ENCODE results near the gene C8A. TPM values are rescaled to one million over a fixed set of nuclear protein-coding genes. Genes with fewer than 3 reads are reported as not detected.

C8A gene
- total RNA-seq, 2 donors from 2014 or later = not detected

DNA sequence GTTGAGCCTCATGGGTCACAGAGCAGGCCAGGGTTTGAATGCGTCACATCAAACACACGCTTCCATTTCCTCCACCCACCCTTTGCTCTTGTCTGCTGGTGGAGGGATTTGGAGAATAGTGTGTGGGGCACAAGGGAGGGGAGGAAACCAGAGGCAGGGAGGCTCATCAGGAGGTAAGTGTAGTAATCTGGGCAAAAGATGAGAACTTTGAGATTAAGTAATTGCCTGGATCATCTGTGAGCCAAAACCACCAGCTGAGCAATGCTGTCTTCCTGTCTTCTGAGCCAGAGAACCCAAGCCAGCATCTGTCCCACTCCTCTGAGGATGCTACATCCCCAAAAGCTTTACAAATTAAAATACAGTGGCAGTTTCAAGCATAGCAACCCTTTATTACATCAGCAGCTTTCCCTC, 66.0 kb downstream of the C8A start:
- H3K36me3 ChIP-seq (ENCODE audit: control insufficient read depth, insufficient read depth, low read length) = no peaks in the 10 kb centered on the region
- Mint-ChIP-seq H3K9me3 (peaks cover 6% of the 10 kb centered on the region), H3K4me3 (no peak overlapping the region), H3K27ac (no peak overlapping the region), H3K36me3 (ENCODE audit: low read depth) (no peaks in the 10 kb centered on the region), H3K4me1 (peaks cover 59% of the 10 kb centered on the region), H3K27me3 (ENCODE audit: insufficient read depth) (no peaks in the 10 kb centered on the region)
- peaks cover 9% of the 10 kb centered on the region for H3K9me3 ChIP-seq (ENCODE audit: control insufficient read depth, low read length)
- WGBS, 2 experiments (ENCODE audit: insufficient coverage in 1 of 2, insufficient read length in 1 of 2) = no CpG with 5 or more reads among the region's 2 CpGs
- H3K9ac ChIP-seq (ENCODE audit: extremely low read depth, low read length, poor library complexity, severe bottlenecking) = no peak overlapping the region
- DNase-seq = no peak
- TF ChIP-seq, protein P1, sequence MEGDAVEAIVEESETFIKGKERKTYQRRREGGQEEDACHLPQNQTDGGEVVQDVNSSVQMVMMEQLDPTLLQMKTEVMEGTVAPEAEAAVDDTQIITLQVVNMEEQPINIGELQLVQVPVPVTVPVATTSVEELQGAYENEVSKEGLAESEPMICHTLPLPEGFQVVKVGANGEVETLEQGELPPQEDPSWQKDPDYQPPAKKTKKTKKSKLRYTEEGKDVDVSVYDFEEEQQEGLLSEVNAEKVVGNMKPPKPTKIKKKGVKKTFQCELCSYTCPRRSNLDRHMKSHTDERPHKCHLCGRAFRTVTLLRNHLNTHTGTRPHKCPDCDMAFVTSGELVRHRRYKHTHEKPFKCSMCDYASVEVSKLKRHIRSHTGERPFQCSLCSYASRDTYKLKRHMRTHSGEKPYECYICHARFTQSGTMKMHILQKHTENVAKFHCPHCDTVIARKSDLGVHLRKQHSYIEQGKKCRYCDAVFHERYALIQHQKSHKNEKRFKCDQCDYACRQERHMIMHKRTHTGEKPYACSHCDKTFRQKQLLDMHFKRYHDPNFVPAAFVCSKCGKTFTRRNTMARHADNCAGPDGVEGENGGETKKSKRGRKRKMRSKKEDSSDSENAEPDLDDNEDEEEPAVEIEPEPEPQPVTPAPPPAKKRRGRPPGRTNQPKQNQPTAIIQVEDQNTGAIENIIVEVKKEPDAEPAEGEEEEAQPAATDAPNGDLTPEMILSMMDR (conservative IDR thresholded peaks at IDR 0.05) = no peak
- H3K27ac ChIP-seq (ENCODE audit: low read depth, low read length) = no peak overlapping the region
- no peaks in the 10 kb centered on the region for H3K27me3 ChIP-seq (ENCODE audit: control insufficient read depth, insufficient read depth, low read length, poor library complexity, severe bottlenecking)
- no peak overlapping the region for H3K4me3 ChIP-seq (ENCODE audit: low read length)
- peaks cover 20% of the 10 kb centered on the region for H3K4me1 ChIP-seq (ENCODE audit: control insufficient read depth, insufficient read depth, low read length)

DNA sequence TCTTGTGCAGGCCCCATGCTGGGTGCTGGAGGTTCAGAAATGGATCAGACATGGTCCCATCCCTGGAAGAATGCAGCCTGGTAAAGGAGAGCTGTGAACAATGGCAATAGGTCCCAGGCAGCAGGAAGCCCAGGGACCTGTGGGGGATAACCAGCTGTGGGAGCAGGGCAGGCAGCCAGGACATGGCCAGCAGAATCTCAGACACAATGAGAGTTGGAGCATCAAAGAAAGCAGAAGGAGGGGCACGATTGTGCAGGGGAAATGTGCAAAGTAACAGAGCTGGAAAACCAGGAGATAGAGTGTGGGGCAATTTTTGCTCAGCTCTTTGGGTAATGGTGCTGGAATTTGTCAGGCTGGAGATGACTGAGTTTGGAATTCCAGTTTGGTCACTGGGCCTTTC, 66.9 kb downstream of the C8A start:
- Histone ChIP-seq H3K4me3 (ENCODE audit: low read length) (no peak overlapping the region), H3K27ac (ENCODE audit: low read depth, low read length) (no peak overlapping the region), H3K27me3 (ENCODE audit: control insufficient read depth, insufficient read depth, low read length, poor library complexity, severe bottlenecking) (no peaks in the 10 kb centered on the region), H3K4me1 (ENCODE audit: control insufficient read depth, insufficient read depth, low read length) (peaks cover 15% of the 10 kb centered on the region), H3K9me3 (ENCODE audit: control insufficient read depth, low read length) (peaks cover 9% of the 10 kb centered on the region), H3K36me3 (ENCODE audit: control insufficient read depth, insufficient read depth, low read length) (no peaks in the 10 kb centered on the region), H3K9ac (ENCODE audit: extremely low read depth, low read length, poor library complexity, severe bottlenecking) (no peak overlapping the region)
- Mint-ChIP-seq H3K36me3 (ENCODE audit: low read depth) (no peaks in the 10 kb centered on the region), H3K9me3 (peaks cover 6% of the 10 kb centered on the region), H3K27me3 (ENCODE audit: insufficient read depth) (no peaks in the 10 kb centered on the region), H3K4me3 (no peak overlapping the region), H3K4me1 (peaks cover 62% of the 10 kb centered on the region), H3K27ac (no peak overlapping the region)
- no peak for DNase-seq
- 78 to 85% methylated on average over 1 of the region's 1 CpG for WGBS, 2 experiments (ENCODE audit: insufficient coverage in 1 of 2, insufficient read length in 1 of 2)
- TF ChIP-seq, protein P1 (conservative IDR thresholded peaks at IDR 0.05) = no peak

DNA sequence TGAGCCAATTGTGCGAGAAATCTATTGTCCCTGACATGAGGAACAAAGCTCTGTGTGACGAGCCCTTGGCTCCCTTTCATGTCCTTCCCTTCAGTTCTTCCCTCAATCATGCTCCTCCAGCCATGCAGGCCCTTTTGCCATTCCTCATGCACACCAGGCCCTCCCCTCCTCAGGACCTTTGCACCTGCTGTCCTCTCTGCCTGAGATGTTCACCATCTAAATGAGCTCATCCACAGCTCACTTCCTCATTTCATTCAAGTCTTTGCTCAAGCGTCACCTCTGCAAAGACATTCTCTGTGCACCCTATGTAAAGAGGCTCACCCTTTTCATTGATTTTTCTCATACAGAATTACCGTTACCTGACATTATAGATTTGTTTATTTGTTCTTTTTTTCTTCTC, 67.5 kb downstream of the C8A start:
- H3K9me3 ChIP-seq (ENCODE audit: control insufficient read depth, low read length) = peaks cover 9% of the 10 kb centered on the region
- H3K36me3 Mint-ChIP-seq (ENCODE audit: low read depth) = no peaks in the 10 kb centered on the region
- H3K4me1 Mint-ChIP-seq = peaks cover 59% of the 10 kb centered on the region
- H3K4me3 ChIP-seq (ENCODE audit: low read length) = no peak overlapping the region
- H3K27me3 ChIP-seq (ENCODE audit: control insufficient read depth, insufficient read depth, low read length, poor library complexity, severe bottlenecking) = no peaks in the 10 kb centered on the region
- TF ChIP-seq, protein P1 (conservative IDR thresholded peaks at IDR 0.05) = no peak
- peak overlapping the region; percentile 8 for H3K27ac Mint-ChIP-seq
- no peak for DNase-seq
- WGBS, 2 experiments (ENCODE audit: insufficient coverage in 1 of 2, insufficient read length in 1 of 2) = 93 to 96% methylated on average over 3 to 4 of the region's 4 CpGs
- no peak overlapping the region for H3K9ac ChIP-seq (ENCODE audit: extremely low read depth, low read length, poor library complexity, severe bottlenecking)
- H3K27ac ChIP-seq (ENCODE audit: low read depth, low read length) = no peak overlapping the region
- H3K36me3 ChIP-seq (ENCODE audit: control insufficient read depth, insufficient read depth, low read length) = no peaks in the 10 kb centered on the region
- H3K4me1 ChIP-seq (ENCODE audit: control insufficient read depth, insufficient read depth, low read length) = peaks cover 11% of the 10 kb centered on the region
- H3K4me3 Mint-ChIP-seq = no peak overlapping the region
- peaks cover 6% of the 10 kb centered on the region for H3K9me3 Mint-ChIP-seq
- H3K27me3 Mint-ChIP-seq (ENCODE audit: insufficient read depth) = no peaks in the 10 kb centered on the region

All from endodermal cell (in vitro differentiated cells).